SK-N-SH treated with all-trans-retinoic acid at 6 μM for 48 hours (cell line): ENCODE data around the gene CAB39L.

Source experiments
- ATAC-seq: fragments of 200-7000 bp; cut with Tn5 transposase; 3 replicates; pipeline ENCODE4 v1.9.1; 2020; ENCODE audit warnings: mild to moderate bottlenecking, moderate library complexity
- ARNTL ChIP-seq: fragments of 450-650 bp; formaldehyde crosslinking; IDR thresholded peaks from 2 replicates; pipeline ENCODE4 v1.5.0; 2020; ENCODE audit warnings: low read depth, mild to moderate bottlenecking, moderate library complexity, borderline replicate concordance
- CREB5 ChIP-seq: fragments of 250-450 bp; sonication (Bioruptor Pico); IDR thresholded peaks from 2 replicates; pipeline ENCODE4 v1.5.1; 2020; ENCODE audit warnings: low read depth, mild to moderate bottlenecking, moderate library complexity
- CSDC2 ChIP-seq: fragments of 250-450 bp; sonication (Bioruptor Pico); IDR thresholded peaks from 2 replicates; pipeline ENCODE4 v1.5.0; 2020; ENCODE audit warnings: mild to moderate bottlenecking, moderate library complexity
- CSRNP3 ChIP-seq: fragments of 250-450 bp; sonication (Bioruptor Pico); IDR thresholded peaks from 2 replicates; pipeline ENCODE4 v1.5.1; 2021; ENCODE audit warnings: mild to moderate bottlenecking, moderate library complexity
- GLIS3 ChIP-seq: fragments of 250-450 bp; sonication (Bioruptor Pico); IDR thresholded peaks from 2 replicates; pipeline ENCODE4 v1.5.0; 2020; ENCODE audit warnings: mild to moderate bottlenecking, moderate library complexity
- ISL1 ChIP-seq: fragments of 250-450 bp; sonication (Bioruptor Pico); IDR thresholded peaks from 2 replicates; pipeline ENCODE4 v2.1.2; 2022; ENCODE audit warnings: mild to moderate bottlenecking, moderate library complexity
- OSR1 ChIP-seq: fragments of 250-450 bp; sonication (Bioruptor Pico); IDR thresholded peaks from 2 replicates; pipeline ENCODE4 v1.8.0; 2022; ENCODE audit warnings: moderate library complexity, mild to moderate bottlenecking, inconsistent platforms
- POU6F1 ChIP-seq: fragments of 250-450 bp; sonication (Bioruptor Pico); IDR thresholded peaks from 2 replicates; pipeline ENCODE4 v1.8.0; 2021; ENCODE audit warnings: low read depth, mild to moderate bottlenecking, moderate library complexity, borderline replicate concordance
- RARB ChIP-seq: fragments of 250-450 bp; sonication (Bioruptor Pico); IDR thresholded peaks from 2 replicates; pipeline ENCODE4 v1.8.0; 2021; ENCODE audit warnings: mild to moderate bottlenecking, moderate library complexity
- TCF4 ChIP-seq: fragments of 250-450 bp; sonication (Bioruptor Pico); IDR thresholded peaks from 2 replicates; pipeline ENCODE4 v1.8.0; 2021; ENCODE audit warnings: mild to moderate bottlenecking, moderate library complexity, borderline replicate concordance
- TOX ChIP-seq: fragments of 250-450 bp; sonication (Bioruptor Pico); IDR thresholded peaks from 2 replicates; pipeline ENCODE4 v1.8.0; 2021; ENCODE audit warnings: mild to moderate bottlenecking, moderate library complexity, borderline replicate concordance
- TSHZ2 ChIP-seq: fragments of 250-450 bp; sonication (Bioruptor Pico); IDR thresholded peaks from 2 replicates; pipeline ENCODE4 v1.5.0; 2020; ENCODE audit warnings: mild to moderate bottlenecking, moderate library complexity
- ZC3H10 ChIP-seq: fragments of 250-450 bp; sonication (Bioruptor Pico); IDR thresholded peaks from 2 replicates; pipeline ENCODE4 v1.5.1; 2021; ENCODE audit warnings: mild to moderate bottlenecking, moderate library complexity
- ZFP3 ChIP-seq: fragments of 250-450 bp; sonication (Bioruptor Pico); IDR thresholded peaks from 2 replicates; pipeline ENCODE4 v1.5.0; 2020; ENCODE audit warnings: mild to moderate bottlenecking, moderate library complexity
- ZFP30 ChIP-seq: fragments of 450-650 bp; formaldehyde crosslinking; IDR thresholded peaks from 2 replicates; pipeline ENCODE4 v1.5.0; 2022; ENCODE audit warnings: mild to moderate bottlenecking, moderate library complexity
- ZNF565 ChIP-seq: fragments of 450-650 bp; formaldehyde crosslinking; conservative IDR thresholded peaks from 2 replicates; pipeline ENCODE4 v1.5.0; 2020; ENCODE audit warnings: low read depth, mild to moderate bottlenecking, moderate library complexity
- ZNF70 ChIP-seq: fragments of 450-650 bp; formaldehyde crosslinking; IDR thresholded peaks from 2 replicates; pipeline ENCODE4 v1.5.0; 2020; ENCODE audit warnings: mild to moderate bottlenecking, moderate library complexity

CAB39L gene

GRCh38 chr13:49409008-49409407, 34.9 kb downstream of the CAB39L start (continued):
- no peak for TF ChIP-seq TSHZ2 (CRISPR knock-in tag)
- no peak for TF ChIP-seq OSR1 (CRISPR knock-in tag)

- ATAC-seq = no peak
- TF ChIP-seq ARNTL (CRISPR knock-in tag) (no peak), POU6F1 (CRISPR knock-in tag) (no peak), GLIS3 (CRISPR knock-in tag) (no peak), TOX (no peak), CREB5 (no peak), ZC3H10 (CRISPR knock-in tag) (no peak), TCF4 (CRISPR knock-in tag) (no peak)
Measured at GRCh38 chr13:49407936-49408335, 35.9 kb downstream of the CAB39L start.

GRCh38 chr13:49407068-49407467, 36.8 kb downstream of the CAB39L start:
- no peak for ATAC-seq
- TF ChIP-seq OSR1 (CRISPR knock-in tag) (no peak), ISL1 (CRISPR knock-in tag) (no peak), CSDC2 (CRISPR knock-in tag) (no peak), CSRNP3 (CRISPR knock-in tag) (no peak), ZFP3 (CRISPR knock-in tag) (no peak), RARB (CRISPR knock-in tag) (no peak), ZNF70 (no peak), ZFP30 (CRISPR knock-in tag) (no peak), POU6F1 (CRISPR knock-in tag) (no peak), TSHZ2 (CRISPR knock-in tag) (no peak), ZNF565 (CRISPR knock-in tag) (no peak), TCF4 (CRISPR knock-in tag) (no peak), ARNTL (CRISPR knock-in tag) (no peak)
